Activated CD8-positive, alpha-beta memory T cell treated with anti-CD3 and anti-CD28 coated beads, Interleukin-2, amount 50 U/mL, for 24 hours (primary cell): ENCODE data around the gene ABL1.

Experiments used
- DNase-seq: peaks from one replicate; pipeline ENCODE4 v3.0.0-alpha.2; 2020; ENCODE audit errors: extremely low read depth

The ABL1 gene

GRCh38 chr9:130931508-130932254, 96.6 kb downstream of the ABL1 start:
- DNase-seq, result no peak

GRCh38 chr9:130932255-130933079, 97.4 kb downstream of the ABL1 start:
- no peak for DNase-seq

- no peak for DNase-seq
Observed at GRCh38 chr9:130933114-130934046, 98.3 kb downstream of the ABL1 start.

- no peak for DNase-seq
Observed at GRCh38 chr9:130934246-130934645, 99.2 kb downstream of the ABL1 start.

- no peak for DNase-seq
Observed at GRCh38 chr9:130934702-130935647, 99.9 kb downstream of the ABL1 start.

GRCh38 chr9:130935648-130936271, 100.7 kb downstream of the ABL1 start:
- no peak for DNase-seq

- DNase-seq, result no peak
Observed at GRCh38 chr9:130936285-130937117, 101.4 kb downstream of the ABL1 start.
